Activated CD4-positive, alpha-beta T cell treated with anti-CD3 and anti-CD28 coated beads for 48 hours (primary cell): ENCODE results near the gene SEMG2.

Experiments
- DNase-seq: peaks from one replicate; pipeline ENCODE4 v3.0.0-alpha.2; 2020

Gene SEMG2

GRCh38 chr20:45221076-45221475 is at the start of gene SEMG2:
TSS of gene SEMG2 (plus strand) at chr20:45221373. CDS start at chr20:45221390, 17 bp downstream.
- no peak for DNase-seq

- no peak for DNase-seq
Measured at GRCh38 chr20:45173522-45173921, 47.7 kb upstream of the SEMG2 start.

- DNase-seq: no peak
Measured at GRCh38 chr20:45174434-45175364, 46.5 kb upstream of the SEMG2 start, which contains the start of gene PI3. TSS of gene PI3 (plus strand) at chr20:45174902. CDS start at chr20:45174923, 21 bp downstream.

- no peak for DNase-seq
Measured at GRCh38 chr20:45176526-45177267, 44.5 kb upstream of the SEMG2 start.

GRCh38 chr20:45179166-45179565 is 42.0 kb upstream of the SEMG2 start:
- no peak for DNase-seq

GRCh38 chr20:45181639-45182038 is 39.5 kb upstream of the SEMG2 start:
- DNase-seq: no peak

GRCh38 chr20:45183084-45183483 is 38.1 kb upstream of the SEMG2 start:
- DNase-seq: no peak

GRCh38 chr20:45187693-45188092 is 33.5 kb upstream of the SEMG2 start:
- no peak for DNase-seq

- no peak for DNase-seq
Measured at GRCh38 chr20:45189067-45189609, 32.0 kb upstream of the SEMG2 start.

GRCh38 chr20:45189861-45190260 is 31.3 kb upstream of the SEMG2 start:
- DNase-seq: no peak

GRCh38 chr20:45191926-45192325 is 29.2 kb upstream of the SEMG2 start:
- DNase-seq: no peak

GRCh38 chr20:45193331-45193730 is 27.8 kb upstream of the SEMG2 start:
- DNase-seq: no peak

- no peak for DNase-seq
Measured at GRCh38 chr20:45206725-45207124, 14.4 kb upstream of the SEMG2 start, which contains the start of gene SEMG1. TSS of gene SEMG1 (plus strand) at chr20:45207033. CDS start at chr20:45207054, 21 bp downstream.

- DNase-seq: no peak
Measured at GRCh38 chr20:45209924-45210323, 11.2 kb upstream of the SEMG2 start.

GRCh38 chr20:45211569-45212474 is 9.4 kb upstream of the SEMG2 start:
- no peak for DNase-seq

GRCh38 chr20:45212836-45213235 is 8.3 kb upstream of the SEMG2 start:
- DNase-seq: no peak

- DNase-seq: no peak
Measured at GRCh38 chr20:45218124-45218523, 3.0 kb upstream of the SEMG2 start.

GRCh38 chr20:45218636-45219035 is 2.5 kb upstream of the SEMG2 start:
- DNase-seq: no peak

GRCh38 chr20:45223136-45223535 is 2.0 kb downstream of the SEMG2 start:
- DNase-seq: no peak

- DNase-seq: no peak
Measured at GRCh38 chr20:45226287-45226686, 5.1 kb downstream of the SEMG2 start.

- DNase-seq: peak; percentile 82
Measured at GRCh38 chr20:45229264-45230056, 8.3 kb downstream of the SEMG2 start.
